ENCODE data around the gene NR5A1. TPM values are rescaled to one million over a fixed set of nuclear protein-coding genes. Genes with fewer than 3 reads are reported as not detected.
A peak's percentile ranks its signal among the peaks of the same experiment; 100 is the strongest.

Gene NR5A1
- total RNA-seq, 1 donor from 2014 or later = 1.2 TPM

- DNase-seq (ENCODE audit: extremely low spot score in 2 of 2) = no peak
- H3K4me3 ChIP-seq = no peak overlapping the region
- H3K27ac ChIP-seq = no peak overlapping the region
- intact Hi-C loops (cut with DNase I) = no loop called here
- no peaks in the 10 kb centered on the region for H3K27me3 ChIP-seq
- TF ChIP-seq, protein P1, sequence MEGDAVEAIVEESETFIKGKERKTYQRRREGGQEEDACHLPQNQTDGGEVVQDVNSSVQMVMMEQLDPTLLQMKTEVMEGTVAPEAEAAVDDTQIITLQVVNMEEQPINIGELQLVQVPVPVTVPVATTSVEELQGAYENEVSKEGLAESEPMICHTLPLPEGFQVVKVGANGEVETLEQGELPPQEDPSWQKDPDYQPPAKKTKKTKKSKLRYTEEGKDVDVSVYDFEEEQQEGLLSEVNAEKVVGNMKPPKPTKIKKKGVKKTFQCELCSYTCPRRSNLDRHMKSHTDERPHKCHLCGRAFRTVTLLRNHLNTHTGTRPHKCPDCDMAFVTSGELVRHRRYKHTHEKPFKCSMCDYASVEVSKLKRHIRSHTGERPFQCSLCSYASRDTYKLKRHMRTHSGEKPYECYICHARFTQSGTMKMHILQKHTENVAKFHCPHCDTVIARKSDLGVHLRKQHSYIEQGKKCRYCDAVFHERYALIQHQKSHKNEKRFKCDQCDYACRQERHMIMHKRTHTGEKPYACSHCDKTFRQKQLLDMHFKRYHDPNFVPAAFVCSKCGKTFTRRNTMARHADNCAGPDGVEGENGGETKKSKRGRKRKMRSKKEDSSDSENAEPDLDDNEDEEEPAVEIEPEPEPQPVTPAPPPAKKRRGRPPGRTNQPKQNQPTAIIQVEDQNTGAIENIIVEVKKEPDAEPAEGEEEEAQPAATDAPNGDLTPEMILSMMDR (IDR thresholded peaks at IDR 0.05) = no peak
- TF ChIP-seq POLR2AphosphoS5 (IDR thresholded peaks at IDR 0.05; ENCODE audit: insufficient read depth in 1 of 2, low read depth in 1 of 2) (no peak), POLR2A (IDR thresholded peaks at IDR 0.05) (no peak)
- no peaks in the 10 kb centered on the region for H3K36me3 ChIP-seq
- H3K9me3 ChIP-seq = no peaks in the 10 kb centered on the region
- peaks cover 9% of the 10 kb centered on the region for H3K4me1 ChIP-seq
Observed at GRCh38 chr9:124478354-124478753, 28.8 kb downstream of the NR5A1 start.

DNA sequence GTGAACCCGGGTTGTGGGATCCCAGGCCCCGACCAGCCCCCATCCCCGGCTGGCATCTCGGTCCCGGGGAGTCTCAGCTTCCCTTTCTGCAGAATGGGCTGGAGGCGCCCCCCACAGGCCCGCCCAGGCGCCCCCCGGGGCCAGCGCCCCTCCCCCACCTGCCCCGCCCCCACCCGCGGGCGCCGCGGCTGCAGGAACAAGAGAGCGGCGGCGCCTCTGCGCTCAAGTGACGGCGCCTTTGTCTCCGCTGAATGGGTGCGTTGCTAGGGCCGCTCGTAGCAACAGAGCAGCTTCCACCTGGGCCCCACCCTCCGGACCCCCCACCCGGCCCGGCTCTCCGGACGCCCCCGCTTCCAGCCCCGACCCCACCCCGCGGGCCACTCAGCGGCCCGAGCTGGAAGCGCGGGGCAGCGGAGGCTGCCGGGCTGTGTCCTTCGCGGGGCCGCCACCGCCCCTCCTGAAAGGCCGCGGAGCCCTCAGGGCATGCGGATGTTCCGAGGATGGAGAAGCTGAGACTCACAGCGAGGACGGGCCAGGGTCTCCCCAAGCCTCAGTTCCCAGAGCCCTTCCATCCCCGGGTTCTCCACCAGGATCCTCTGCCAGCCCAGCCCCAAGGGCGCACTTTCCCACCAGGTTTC, 29.4 kb downstream of the NR5A1 start:
- Histone ChIP-seq H3K4me1 (peaks cover 9% of the 10 kb centered on the region), H3K36me3 (no peaks in the 10 kb centered on the region), H3K9me3 (no peaks in the 10 kb centered on the region), H3K27ac (no peak overlapping the region), H3K4me3 (peak overlapping the region in 1 of 2 donors; percentile 26), H3K27me3 (no peaks in the 10 kb centered on the region)
- DNase-seq (ENCODE audit: extremely low spot score in 2 of 2) = no peak
- intact Hi-C loops (cut with DNase I) = no loop called here
- no peak for TF ChIP-seq POLR2AphosphoS5 (IDR thresholded peaks at IDR 0.05; ENCODE audit: insufficient read depth in 1 of 2, low read depth in 1 of 2)
- no peak for TF ChIP-seq POLR2A (IDR thresholded peaks at IDR 0.05)

DNA sequence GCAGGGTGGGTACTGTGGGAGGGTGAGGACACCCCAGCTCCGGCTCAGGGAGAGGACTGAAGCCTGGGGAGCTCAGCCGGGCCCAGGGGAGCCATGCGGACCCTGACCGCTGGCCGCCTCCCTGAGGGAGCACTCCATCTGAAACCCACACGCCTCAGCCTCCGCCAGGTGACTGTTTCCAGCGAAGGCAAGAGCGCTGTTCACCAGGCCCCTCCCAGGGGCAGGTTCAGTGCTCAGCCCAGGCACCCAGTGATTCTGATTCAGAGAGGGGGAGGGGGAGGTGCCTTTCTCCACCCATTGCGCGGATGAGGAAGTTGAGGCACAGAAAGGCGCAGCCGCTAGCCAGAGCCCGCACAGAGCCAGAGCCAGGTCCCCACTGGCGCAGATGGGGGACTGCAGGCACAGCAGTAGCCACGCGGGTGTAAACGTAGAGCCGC, 30.0 kb downstream of the NR5A1 start:
- intact Hi-C loops (cut with DNase I) = no loop called here
- Histone ChIP-seq H3K9me3 (no peaks in the 10 kb centered on the region), H3K27me3 (no peaks in the 10 kb centered on the region), H3K4me3 (peak overlapping the region in 1 of 2 donors; percentile 26), H3K27ac (no peak overlapping the region), H3K4me1 (peaks cover 9% of the 10 kb centered on the region), H3K36me3 (no peaks in the 10 kb centered on the region)
- no peak for DNase-seq (ENCODE audit: extremely low spot score in 2 of 2)
- TF ChIP-seq POLR2A (IDR thresholded peaks at IDR 0.05) = no peak
- TF ChIP-seq, protein P1 (IDR thresholded peaks at IDR 0.05) = no peak
- TF ChIP-seq POLR2AphosphoS5 (IDR thresholded peaks at IDR 0.05; ENCODE audit: insufficient read depth in 1 of 2, low read depth in 1 of 2) = no peak

DNA sequence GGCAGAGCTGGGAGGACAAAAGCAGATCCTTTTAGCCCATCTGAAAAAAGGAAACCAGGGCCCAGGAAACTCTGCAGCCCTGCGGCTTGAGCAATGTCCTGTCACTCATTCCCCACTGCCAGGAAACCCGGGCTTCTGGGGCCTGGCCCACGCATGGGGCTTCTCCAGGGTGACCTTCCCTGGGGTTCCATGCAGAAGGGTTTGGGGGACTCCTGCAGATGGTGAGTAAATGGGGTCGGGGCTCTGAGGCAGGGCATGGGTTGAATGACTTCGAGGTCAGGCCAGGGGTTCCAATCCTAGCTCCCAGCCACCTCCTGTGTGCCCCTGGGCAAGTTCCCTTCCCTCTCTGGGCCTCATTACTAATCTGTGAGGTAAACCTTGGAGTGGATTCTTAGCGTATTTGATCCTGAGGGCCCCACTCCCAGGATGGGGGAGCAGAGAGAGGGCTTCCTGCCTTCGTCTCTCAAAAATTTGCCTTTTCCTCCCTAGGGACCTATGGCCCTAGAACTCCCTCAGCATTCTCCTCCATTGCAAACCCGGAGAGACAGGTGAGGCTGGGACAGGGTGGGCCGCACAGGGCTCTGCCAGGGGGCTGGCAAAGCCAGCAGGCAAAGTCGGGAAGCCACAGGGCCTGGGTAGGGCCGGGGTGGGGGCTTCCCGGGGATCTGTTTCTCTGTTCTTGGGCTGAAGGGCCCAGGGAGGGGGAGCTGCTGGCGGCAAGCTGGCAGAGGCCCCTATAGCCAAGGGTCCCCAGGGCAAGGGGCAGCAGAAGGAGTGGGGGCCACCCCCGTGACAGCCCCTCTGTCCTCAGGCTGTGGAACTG, 31.1 kb downstream of the NR5A1 start:
- Histone ChIP-seq H3K9me3 (no peaks in the 10 kb centered on the region), H3K4me3 (no peak overlapping the region), H3K36me3 (no peaks in the 10 kb centered on the region), H3K27ac (no peak overlapping the region), H3K4me1 (peaks cover 9% of the 10 kb centered on the region), H3K27me3 (no peaks in the 10 kb centered on the region)
- intact Hi-C loops (cut with DNase I) = no loop called here
- DNase-seq (ENCODE audit: extremely low spot score in 2 of 2) = no peak
- TF ChIP-seq, protein P1 (IDR thresholded peaks at IDR 0.05) = no peak
- no peak for TF ChIP-seq POLR2A (IDR thresholded peaks at IDR 0.05)
- TF ChIP-seq POLR2AphosphoS5 (IDR thresholded peaks at IDR 0.05; ENCODE audit: insufficient read depth in 1 of 2, low read depth in 1 of 2) = no peak

- H3K4me1 ChIP-seq = peaks cover 9% of the 10 kb centered on the region
- no peak for DNase-seq (ENCODE audit: extremely low spot score in 2 of 2)
- H3K27me3 ChIP-seq = no peaks in the 10 kb centered on the region
- no peak overlapping the region for H3K27ac ChIP-seq
- H3K9me3 ChIP-seq = no peaks in the 10 kb centered on the region
- no peaks in the 10 kb centered on the region for H3K36me3 ChIP-seq
- TF ChIP-seq, protein P1 (IDR thresholded peaks at IDR 0.05) = no peak
- no peak for TF ChIP-seq POLR2A (IDR thresholded peaks at IDR 0.05)
- no peak for TF ChIP-seq POLR2AphosphoS5 (IDR thresholded peaks at IDR 0.05; ENCODE audit: insufficient read depth in 1 of 2, low read depth in 1 of 2)
- intact Hi-C loops (cut with DNase I) = no loop called here
- no peak overlapping the region for H3K4me3 ChIP-seq
Observed at GRCh38 chr9:124475158-124475867, 31.9 kb downstream of the NR5A1 start.

Measured in vagina (tissue), 2 donors.